22Rv1 (cell line): ENCODE measurements around the gene CDAN1.

Experiments
- CTCF ChIP-seq: fragments of 450-650 bp; IDR thresholded peaks from 2 replicates; pipeline ENCODE4 v1.5.1; 2017; ENCODE audit warnings: mild to moderate bottlenecking
- ZFX ChIP-seq: fragments of 450-650 bp; IDR thresholded peaks from 2 replicates; pipeline ENCODE4 v1.6.1; 2017; ENCODE audit warnings: antibody characterized with exemption, borderline replicate concordance

- TF ChIP-seq CTCF: no peak
- no peak for TF ChIP-seq ZFX
These were observed 26.3 kb downstream of the CDAN1 start for GRCh38 chr15:42710662-42711061.
